GM13976 (cell line): ENCODE results near the gene AHSG.
A peak's percentile ranks its signal among the peaks of the same experiment; 100 is the strongest.

Experiments used
- DNase-seq: peaks from one replicate; pipeline ENCODE4 v3.0.0; 2012; ENCODE audit warnings: low spot score
- CTCF ChIP-seq: IDR thresholded peaks from 2 replicates; pipeline ENCODE4 v1.5.1; 2012; ENCODE audit warnings: borderline replicate concordance, mild to moderate bottlenecking; ENCODE audit not compliant: insufficient read depth; ENCODE audit errors: extremely low read depth, missing control alignments, control extremely low read depth
- in situ Hi-C: fragments of 300-500 bp; cut with MboI; formaldehyde crosslinking; loops from one replicate; pipeline ENCODE4 v1.12.0; 2022; ENCODE audit warnings: low sequenced_read_pairs, mixed read lengths, inconsistent platforms; ENCODE audit not compliant: unreplicated experiment

AHSG gene

GRCh38 chr3:186646106-186646505 is 33.2 kb downstream of the AHSG start:
- in situ Hi-C loops = no loop called here
- TF ChIP-seq CTCF = no peak
- no peak for DNase-seq

GRCh38 chr3:186646841-186647240 is 34.0 kb downstream of the AHSG start:
- TF ChIP-seq CTCF = no peak
- in situ Hi-C loops = no loop called here

GRCh38 chr3:186648851-186649250 is 36.0 kb downstream of the AHSG start:
- in situ Hi-C loops = no loop called here
- no peak for DNase-seq
- no peak for TF ChIP-seq CTCF

More at GRCh38 chr3:186646841-186647240, 34.0 kb downstream of the AHSG start:
- DNase-seq = no peak

GRCh38 chr3:186651678-186652215 is 38.9 kb downstream of the AHSG start:
- no peak for TF ChIP-seq CTCF
- DNase-seq = no peak
- in situ Hi-C loops = no loop called here

- peak; percentile 63 for DNase-seq
- in situ Hi-C loops = no loop called here
- TF ChIP-seq CTCF = no peak
Observed at GRCh38 chr3:186653080-186653707, 40.3 kb downstream of the AHSG start.

GRCh38 chr3:186653984-186654383 is 41.1 kb downstream of the AHSG start:
- DNase-seq = no peak

More at GRCh38 chr3:186653984-186654383, 41.1 kb downstream of the AHSG start:
- in situ Hi-C loops = no loop called here
- no peak for TF ChIP-seq CTCF
